A673 (cell line): Measurements from ENCODE around the gene SCTR. TPM values are rescaled to one million over a fixed set of nuclear protein-coding genes. Genes with fewer than 3 reads are reported as not detected.

Source experiments
- BruUV-seq: library from RNA; stranded (reverse); fragments of 400-500 nt; replicated peaks from 2 replicates; lab custom pipeline; 2021; lab: Mats Ljungman, UMichigan
- CTCF ChIA-PET: fragments of 300-600 bp; sonication (Branson Sonifier 250); formaldehyde crosslinking; loops from one replicate; lab custom pipeline; 2022; ENCODE audit warnings: antibody characterized with exemption; lab: Charles Lee
- POLR2A ChIA-PET: fragments of 300-600 bp; sonication (Branson Sonifier 250); formaldehyde crosslinking; loops from one replicate; lab custom pipeline; 2022; ENCODE audit warnings: antibody characterized with exemption; ENCODE audit not compliant: low non-redundant PET; lab: Charles Lee
- DNase-seq: peaks from one replicate; pipeline ENCODE4 v3.0.0-alpha.2; 2015; ENCODE audit warnings: low spot score
- H3K27ac ChIP-seq: fragments of 200-600 bp; sonication (generic); 2 replicates; pipeline ENCODE4 v1.5.1; 2016; ENCODE audit warnings: mixed run types, low read depth, mild to moderate bottlenecking, mixed read lengths, antibody characterized with exemption, low read length; ENCODE audit not compliant: poor library complexity, severe bottlenecking
- H3K27me3 ChIP-seq: fragments of 200-600 bp; sonication (generic); replicated peaks from 2 replicates; pipeline ENCODE4 v1.6.1; 2017; ENCODE audit warnings: mixed run types, low read depth, mild to moderate bottlenecking, mixed read lengths, antibody characterized with exemption, low read length; ENCODE audit not compliant: insufficient read depth, poor library complexity
- H3K36me3 ChIP-seq: fragments of 200-600 bp; sonication (generic); 2 replicates; pipeline ENCODE4 v1.6.1; 2016; ENCODE audit warnings: mixed run types, mild to moderate bottlenecking, mixed read lengths, antibody characterized with exemption, low read length; ENCODE audit not compliant: insufficient read depth, poor library complexity, severe bottlenecking
- H3K4me1 ChIP-seq: fragments of 200-600 bp; sonication (generic); 2 replicates; pipeline ENCODE4 v1.6.1; 2017; ENCODE audit warnings: mixed run types, mild to moderate bottlenecking, mixed read lengths, antibody characterized with exemption, low read length; ENCODE audit not compliant: insufficient read depth, poor library complexity, severe bottlenecking
- H3K4me3 ChIP-seq: fragments of 200-600 bp; sonication (generic); 2 replicates; pipeline ENCODE4 v1.5.1; 2016; ENCODE audit warnings: low read depth, mixed run types, mild to moderate bottlenecking, mixed read lengths, low read length; ENCODE audit not compliant: poor library complexity, severe bottlenecking
- H3K9me3 ChIP-seq: fragments of 200-600 bp; sonication (generic); 2 replicates; pipeline ENCODE4 v1.6.1; 2016; ENCODE audit warnings: mixed run types, low read depth, mild to moderate bottlenecking, mixed read lengths, antibody characterized with exemption, low read length; ENCODE audit not compliant: poor library complexity, severe bottlenecking
- EZH2 ChIP-seq: fragments of 200-600 bp; sonication (generic); IDR thresholded peaks from 2 replicates; pipeline ENCODE4 v1.6.1; 2017; ENCODE audit warnings: borderline replicate concordance, low read depth, mild to moderate bottlenecking, mixed read lengths, antibody characterized with exemption, low read length; ENCODE audit not compliant: poor library complexity, severe bottlenecking
- intact Hi-C: fragments of 100-400 bp; cut with micrococcal nuclease; formaldehyde crosslinking; loops from one replicate; pipeline ENCODE4 v1.10.0; 2022; ENCODE audit not compliant: unreplicated experiment
- total RNA-seq: library from RNA; stranded (reverse); gene quantifications from 2 replicates; pipeline ENCODE4 v1.2.3, GENCODE V29; 2021
- TF ChIP-seq, protein P1 (sequence below): fragments of 300-800, 200-600 bp; sonication (generic); conservative IDR thresholded peaks from 2 replicates; pipeline ENCODE4 v1.5.1; 2017; ENCODE audit warnings: low read depth, mild to moderate bottlenecking, antibody characterized with exemption, low read length, moderate library complexity, mixed read lengths

SCTR gene
- total RNA-seq, 1 experiment from 2014 or later, result not detected

DNA sequence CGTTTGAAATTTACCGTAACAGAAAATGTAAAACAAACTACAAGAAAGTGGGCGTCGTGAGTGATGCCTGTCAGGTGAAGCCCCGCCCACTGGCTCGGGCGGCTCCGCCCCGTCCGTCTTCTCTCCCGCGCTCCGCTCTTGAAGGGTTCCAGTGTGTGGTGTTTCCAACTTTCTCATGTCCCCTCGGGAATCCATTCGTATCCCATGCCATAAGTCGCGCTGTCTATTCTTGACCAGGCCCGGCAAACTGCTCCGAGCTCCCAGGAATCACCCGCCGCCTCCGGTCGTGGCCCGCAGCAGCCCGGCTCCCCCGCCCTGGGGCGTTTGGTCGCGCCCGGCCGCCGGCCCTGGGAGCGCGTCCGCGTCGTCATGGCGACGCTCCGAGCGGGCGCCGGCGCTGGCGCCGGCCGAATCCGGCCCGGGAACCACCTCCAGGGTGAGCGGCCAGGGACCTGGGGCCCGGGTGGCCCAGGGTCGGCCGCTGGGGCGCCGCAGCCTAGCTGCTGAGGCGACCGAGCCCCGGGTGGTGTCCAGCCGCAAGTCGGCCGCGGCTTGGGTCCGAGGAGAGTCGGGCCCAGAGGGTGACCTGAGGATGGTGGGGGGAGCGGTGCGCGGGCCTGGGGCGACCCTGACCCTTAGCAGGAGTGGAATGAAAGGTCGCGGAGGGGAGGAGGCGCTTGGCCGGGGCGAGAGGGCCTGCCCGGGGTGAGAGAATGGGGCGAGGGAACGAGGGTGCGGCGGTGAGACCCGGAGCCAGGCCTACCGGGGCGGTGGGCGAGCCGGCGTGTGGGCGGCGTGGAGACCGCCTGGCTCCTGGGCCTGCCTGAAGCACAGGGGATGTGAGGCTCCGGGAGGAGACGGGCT lies 20.0 kb upstream of the SCTR start, which contains the start of gene CFAP221:
CFAP221 (plus strand) TSS at position 375 of the 864 bp plus-strand sequence. CDS start 1,683 bp downstream, outside the sequence.
- no peaks in the 10 kb centered on the region for H3K9me3 ChIP-seq
- intact Hi-C loops, result no loop called here
- no peak for TF ChIP-seq EZH2
- TF ChIP-seq, protein P1, sequence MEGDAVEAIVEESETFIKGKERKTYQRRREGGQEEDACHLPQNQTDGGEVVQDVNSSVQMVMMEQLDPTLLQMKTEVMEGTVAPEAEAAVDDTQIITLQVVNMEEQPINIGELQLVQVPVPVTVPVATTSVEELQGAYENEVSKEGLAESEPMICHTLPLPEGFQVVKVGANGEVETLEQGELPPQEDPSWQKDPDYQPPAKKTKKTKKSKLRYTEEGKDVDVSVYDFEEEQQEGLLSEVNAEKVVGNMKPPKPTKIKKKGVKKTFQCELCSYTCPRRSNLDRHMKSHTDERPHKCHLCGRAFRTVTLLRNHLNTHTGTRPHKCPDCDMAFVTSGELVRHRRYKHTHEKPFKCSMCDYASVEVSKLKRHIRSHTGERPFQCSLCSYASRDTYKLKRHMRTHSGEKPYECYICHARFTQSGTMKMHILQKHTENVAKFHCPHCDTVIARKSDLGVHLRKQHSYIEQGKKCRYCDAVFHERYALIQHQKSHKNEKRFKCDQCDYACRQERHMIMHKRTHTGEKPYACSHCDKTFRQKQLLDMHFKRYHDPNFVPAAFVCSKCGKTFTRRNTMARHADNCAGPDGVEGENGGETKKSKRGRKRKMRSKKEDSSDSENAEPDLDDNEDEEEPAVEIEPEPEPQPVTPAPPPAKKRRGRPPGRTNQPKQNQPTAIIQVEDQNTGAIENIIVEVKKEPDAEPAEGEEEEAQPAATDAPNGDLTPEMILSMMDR, result no peak
- BruUV-seq, result no TSS peak
- DNase-seq, result peak; percentile 89
- H3K27me3 ChIP-seq, result no peaks in the 10 kb centered on the region
- H3K36me3 ChIP-seq, result no peaks in the 10 kb centered on the region
- peak within 1 kb of the TSS; percentile 93 for H3K27ac ChIP-seq
- peaks cover 4% of the 10 kb centered on the region for H3K4me1 ChIP-seq
- POLR2A ChIA-PET, result no interaction called here
- H3K4me3 ChIP-seq, result peak within 1 kb of the TSS; percentile 70
- CTCF ChIA-PET, result no interaction called here

DNA sequence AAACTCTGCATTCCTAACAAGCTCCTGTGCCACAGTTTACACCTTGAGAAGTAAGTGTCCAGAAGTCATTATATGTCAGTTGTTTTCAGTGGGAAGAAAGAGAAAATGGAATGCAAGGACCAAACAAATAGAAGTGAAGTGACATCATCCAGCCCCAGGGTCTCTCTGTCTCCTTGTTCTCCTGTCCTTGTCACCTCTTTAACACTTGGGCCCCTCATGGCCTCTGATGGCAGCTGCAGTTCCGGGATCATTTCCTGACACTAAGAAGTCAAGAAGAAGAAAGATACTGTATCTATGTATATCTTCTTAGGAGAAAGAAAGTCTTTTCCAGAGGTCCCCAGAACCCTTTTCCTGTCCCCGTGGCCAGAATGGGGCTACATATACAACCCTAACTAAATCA lies 17.2 kb upstream of the SCTR start:
- H3K27me3 ChIP-seq, result no peaks in the 10 kb centered on the region
- intact Hi-C loops, result no loop called here
- DNase-seq, result no peak
- no peak overlapping the region for H3K27ac ChIP-seq
- peaks cover 9% of the 10 kb centered on the region for H3K4me1 ChIP-seq
- H3K4me3 ChIP-seq, result no peak overlapping the region
- H3K9me3 ChIP-seq, result no peaks in the 10 kb centered on the region
- TF ChIP-seq, protein P1, result no peak
- TF ChIP-seq EZH2, result no peak
- ChIA-PET CTCF (no interaction called here), POLR2A (no interaction called here)
- no TSS peak for BruUV-seq
- no peaks in the 10 kb centered on the region for H3K36me3 ChIP-seq

DNA sequence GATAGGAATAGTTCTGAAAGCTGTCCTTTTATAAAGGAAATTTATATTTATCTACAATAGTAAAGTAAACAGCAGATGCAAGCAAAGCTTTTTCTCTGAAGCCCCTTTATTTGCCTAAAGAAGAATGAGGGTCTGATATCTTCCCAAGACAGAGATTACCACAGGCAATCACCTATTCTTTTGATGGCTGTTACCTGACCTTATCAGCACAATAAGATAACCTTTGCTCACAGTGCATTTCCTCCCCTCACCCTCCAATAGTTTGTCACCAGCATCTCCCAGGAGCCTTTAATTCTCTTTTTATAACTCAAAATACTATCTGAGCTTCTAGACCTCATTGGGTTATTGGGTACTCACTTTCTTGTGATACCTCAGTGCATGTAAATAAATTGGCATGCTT lies 13.5 kb upstream of the SCTR start:
- no TSS peak for BruUV-seq
- ChIA-PET POLR2A (no interaction called here), CTCF (no interaction called here)
- peaks cover 17% of the 10 kb centered on the region for H3K9me3 ChIP-seq
- DNase-seq, result no peak
- no peak overlapping the region for H3K4me3 ChIP-seq
- H3K36me3 ChIP-seq, result no peaks in the 10 kb centered on the region
- no peak for TF ChIP-seq EZH2
- TF ChIP-seq, protein P1, result no peak
- H3K27me3 ChIP-seq, result no peaks in the 10 kb centered on the region
- no peak overlapping the region for H3K27ac ChIP-seq
- peaks cover 13% of the 10 kb centered on the region for H3K4me1 ChIP-seq
- intact Hi-C loops, result no loop called here
